ENCODE measurements around the gene FAM187B. TPM values are rescaled to one million over a fixed set of nuclear protein-coding genes. Genes with fewer than 3 reads are reported as not detected.
"Not testable (repeated sequence)": the region's sequence is repeated elsewhere in the genome, so short reads cannot be mapped to it uniquely, and the experiment has no call there.

The FAM187B gene
- total RNA-seq, 1 experiment from 2014 or later = not detected

DNA sequence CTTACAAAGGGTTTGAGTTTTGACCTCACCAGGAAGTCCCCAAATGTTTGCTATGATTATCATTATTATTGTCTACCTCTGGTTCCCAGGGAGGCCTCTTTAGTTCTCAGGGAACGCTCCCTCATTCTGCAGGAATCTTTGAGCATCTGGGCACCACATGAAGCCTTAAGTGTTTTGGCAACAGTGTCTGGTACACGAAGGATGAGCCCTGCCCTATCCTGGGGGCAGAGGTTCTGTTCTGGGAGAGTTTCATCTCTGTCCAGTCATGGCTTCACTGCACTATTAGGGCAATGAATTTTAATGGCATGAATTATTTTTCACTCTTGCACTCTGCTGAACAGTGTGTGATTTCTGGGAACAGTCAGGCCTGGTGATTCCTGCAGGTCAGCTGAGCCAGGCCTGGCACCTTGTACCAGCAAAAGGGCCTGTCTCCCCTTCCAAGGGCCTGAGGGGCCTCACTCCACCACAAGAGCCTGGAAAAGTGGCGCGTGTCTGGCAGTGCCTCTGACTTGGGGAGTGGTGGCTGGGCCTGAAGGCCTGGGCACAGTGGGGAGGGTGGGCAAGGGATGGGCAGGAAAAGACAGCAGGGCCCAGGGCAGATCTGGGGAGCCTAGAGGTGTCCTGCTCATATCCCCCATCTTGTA is 4.6 kb downstream of the FAM187B start:
- H2AFZ ChIP-seq = no peak overlapping the region
- H3K79me2 ChIP-seq (ENCODE audit: low read depth) = no peaks in the 10 kb centered on the region
- peaks cover 4% of the 10 kb centered on the region; the same call in 1 of the 2 replicates for H3K9me3 ChIP-seq (ENCODE audit: insufficient read depth, low read depth)
- DNase-seq = no peak
- H3K27ac ChIP-seq = no peak overlapping the region
- no TSS peak for BruUV-seq (replicated peaks)
- H3K4me2 ChIP-seq = no peak overlapping the region
- H3K9me2 ChIP-seq (ENCODE audit: insufficient read depth) = no peaks in the 10 kb centered on the region
- H3K4me1 ChIP-seq (replicated peaks; ENCODE audit: insufficient read depth) = no peaks in the 10 kb centered on the region
- H4K20me1 ChIP-seq (ENCODE audit: insufficient read depth) = no peaks in the 10 kb centered on the region
- CTCF ChIA-PET = no interaction called here
- H3K27me3 ChIP-seq (ENCODE audit: insufficient read depth, low read depth) = no peaks in the 10 kb centered on the region
- POLR2A ChIA-PET (ENCODE audit: unreplicated experiment) = no interaction called here
- H3F3A ChIP-seq (ENCODE audit: insufficient read depth, low read depth) = no peaks in the 10 kb centered on the region
- H3K36me3 ChIP-seq (ENCODE audit: low read depth) = no peaks in the 10 kb centered on the region
- no peak overlapping the region for H3K4me3 ChIP-seq
- intact Hi-C loops (cut with micrococcal nuclease; ENCODE audit: unreplicated experiment) = no loop called here
- no peak for TF ChIP-seq EZH2 (IDR thresholded peaks at IDR 0.05; ENCODE audit: low read depth)
- TF ChIP-seq, protein P1, sequence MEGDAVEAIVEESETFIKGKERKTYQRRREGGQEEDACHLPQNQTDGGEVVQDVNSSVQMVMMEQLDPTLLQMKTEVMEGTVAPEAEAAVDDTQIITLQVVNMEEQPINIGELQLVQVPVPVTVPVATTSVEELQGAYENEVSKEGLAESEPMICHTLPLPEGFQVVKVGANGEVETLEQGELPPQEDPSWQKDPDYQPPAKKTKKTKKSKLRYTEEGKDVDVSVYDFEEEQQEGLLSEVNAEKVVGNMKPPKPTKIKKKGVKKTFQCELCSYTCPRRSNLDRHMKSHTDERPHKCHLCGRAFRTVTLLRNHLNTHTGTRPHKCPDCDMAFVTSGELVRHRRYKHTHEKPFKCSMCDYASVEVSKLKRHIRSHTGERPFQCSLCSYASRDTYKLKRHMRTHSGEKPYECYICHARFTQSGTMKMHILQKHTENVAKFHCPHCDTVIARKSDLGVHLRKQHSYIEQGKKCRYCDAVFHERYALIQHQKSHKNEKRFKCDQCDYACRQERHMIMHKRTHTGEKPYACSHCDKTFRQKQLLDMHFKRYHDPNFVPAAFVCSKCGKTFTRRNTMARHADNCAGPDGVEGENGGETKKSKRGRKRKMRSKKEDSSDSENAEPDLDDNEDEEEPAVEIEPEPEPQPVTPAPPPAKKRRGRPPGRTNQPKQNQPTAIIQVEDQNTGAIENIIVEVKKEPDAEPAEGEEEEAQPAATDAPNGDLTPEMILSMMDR (conservative IDR thresholded peaks at IDR 0.05) = no peak

GRCh38 chr19:35223084-35223790 is 5.3 kb downstream of the FAM187B start:
- Histone ChIP-seq H3K79me2 (ENCODE audit: low read depth) (no peaks in the 10 kb centered on the region), H3K4me3 (no peak overlapping the region), H4K20me1 (ENCODE audit: insufficient read depth) (no peaks in the 10 kb centered on the region), H3K27me3 (ENCODE audit: insufficient read depth, low read depth) (no peaks in the 10 kb centered on the region), H3K9me2 (ENCODE audit: insufficient read depth) (no peaks in the 10 kb centered on the region), H3K4me2 (no peak overlapping the region), H3F3A (ENCODE audit: insufficient read depth, low read depth) (no peaks in the 10 kb centered on the region), H3K27ac (no peak overlapping the region), H2AFZ (no peak overlapping the region), H3K4me1 (replicated peaks; ENCODE audit: insufficient read depth) (no peaks in the 10 kb centered on the region), H3K9me3 (ENCODE audit: insufficient read depth, low read depth) (peaks cover 5% of the 10 kb centered on the region; the same call in 1 of the 2 replicates), H3K36me3 (ENCODE audit: low read depth) (no peaks in the 10 kb centered on the region)
- TF ChIP-seq, protein P1 (conservative IDR thresholded peaks at IDR 0.05) = no peak
- TF ChIP-seq EZH2 (IDR thresholded peaks at IDR 0.05; ENCODE audit: low read depth) = no peak
- POLR2A ChIA-PET (ENCODE audit: unreplicated experiment) = no interaction called here
- no TSS peak for BruUV-seq (replicated peaks)
- no peak for DNase-seq
- CTCF ChIA-PET = interaction anchor here (0.6 kb wide), 1 partner anchor 45 kb away, joined by 4 read pairs; no protein-coding TSS in a partner anchor
- intact Hi-C loops (cut with micrococcal nuclease; ENCODE audit: unreplicated experiment) = no loop called here

- H2AFZ ChIP-seq = no peak overlapping the region
- ChIA-PET CTCF (interaction anchor here (0.6 kb wide), 1 partner anchor 46 kb away, joined by 4 read pairs; no protein-coding TSS in a partner anchor), POLR2A (ENCODE audit: unreplicated experiment) (no interaction called here)
- TF ChIP-seq, protein P1 (conservative IDR thresholded peaks at IDR 0.05) = no peak
- no peak for TF ChIP-seq EZH2 (IDR thresholded peaks at IDR 0.05; ENCODE audit: low read depth)
- H4K20me1 ChIP-seq (ENCODE audit: insufficient read depth) = no peaks in the 10 kb centered on the region
- H3K27me3 ChIP-seq (ENCODE audit: insufficient read depth, low read depth) = no peaks in the 10 kb centered on the region
- DNase-seq = no peak
- no peaks in the 10 kb centered on the region for H3K9me2 ChIP-seq (ENCODE audit: insufficient read depth)
- H3F3A ChIP-seq (ENCODE audit: insufficient read depth, low read depth) = no peaks in the 10 kb centered on the region
- no peaks in the 10 kb centered on the region for H3K4me1 ChIP-seq (replicated peaks; ENCODE audit: insufficient read depth)
- no TSS peak for BruUV-seq (replicated peaks)
- H3K36me3 ChIP-seq (ENCODE audit: low read depth) = no peaks in the 10 kb centered on the region
- H3K27ac ChIP-seq = no peak overlapping the region
- H3K79me2 ChIP-seq (ENCODE audit: low read depth) = no peaks in the 10 kb centered on the region
- peaks cover 5% of the 10 kb centered on the region; the same call in 1 of the 2 replicates for H3K9me3 ChIP-seq (ENCODE audit: insufficient read depth, low read depth)
- intact Hi-C loops (cut with micrococcal nuclease; ENCODE audit: unreplicated experiment) = no loop called here
- no peak overlapping the region for H3K4me3 ChIP-seq
- no peak overlapping the region for H3K4me2 ChIP-seq
These were observed 6.0 kb downstream of the FAM187B start for GRCh38 chr19:35222373-35223015.

DNA sequence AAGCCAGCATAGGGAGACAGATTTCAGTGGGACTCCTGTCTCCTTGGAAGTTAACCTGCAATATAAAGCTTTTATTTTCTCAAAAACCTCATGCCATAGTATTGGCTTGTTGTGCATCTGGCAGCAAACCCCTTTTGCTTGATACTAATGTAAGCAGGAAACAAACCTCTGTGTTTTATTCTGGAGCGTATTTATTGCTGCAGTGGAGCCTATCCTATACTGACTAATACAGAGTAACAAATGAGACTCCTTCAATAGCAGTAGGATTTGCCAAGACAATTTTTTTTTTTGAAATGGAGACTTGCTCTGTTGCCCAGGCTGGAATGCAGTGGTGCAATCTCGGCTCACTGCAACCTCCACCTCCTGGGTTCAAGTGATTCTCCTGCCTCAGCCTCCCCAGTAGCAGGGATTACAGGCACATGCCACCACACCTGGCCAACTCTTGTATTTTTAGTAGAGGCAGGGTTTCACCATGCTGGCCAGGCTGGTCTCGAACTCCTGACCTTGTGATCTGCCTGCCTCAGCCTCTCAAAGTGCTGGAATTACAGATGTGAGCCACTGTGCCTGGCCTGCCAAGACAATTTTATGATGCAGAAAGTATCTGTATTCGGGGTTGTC is 7.5 kb downstream of the FAM187B start:
- H3K27me3 ChIP-seq (ENCODE audit: insufficient read depth, low read depth); DNase-seq; H3K36me3 ChIP-seq (ENCODE audit: low read depth); H3K4me2 ChIP-seq; H3K79me2 ChIP-seq (ENCODE audit: low read depth); H3K9me3 ChIP-seq (ENCODE audit: insufficient read depth, low read depth); BruUV-seq (replicated peaks); CTCF ChIA-PET; H3K4me3 ChIP-seq; H4K20me1 ChIP-seq (ENCODE audit: insufficient read depth); H3K27ac ChIP-seq; H2AFZ ChIP-seq; H3K4me1 ChIP-seq (replicated peaks; ENCODE audit: insufficient read depth); H3F3A ChIP-seq (ENCODE audit: insufficient read depth, low read depth); POLR2A ChIA-PET (ENCODE audit: unreplicated experiment); H3K9me2 ChIP-seq (ENCODE audit: insufficient read depth); intact Hi-C loops (cut with micrococcal nuclease; ENCODE audit: unreplicated experiment): not testable (repeated sequence)

Measured in PC-9 (cell line).